Activated CD8-positive, alpha-beta memory T cell treated with anti-CD3 and anti-CD28 coated beads, Interleukin-2, amount 50 U/mL, for 1 hour (primary cell): ENCODE measurements around the gene SFTPB.
"Not testable (repeated sequence)": the region's sequence is repeated elsewhere in the genome, so short reads cannot be mapped to it uniquely, and the experiment has no call there.

Experiments used
- DNase-seq: peaks from one replicate; pipeline ENCODE4 v3.0.0-alpha.2; 2020; ENCODE audit errors: extremely low read depth

The SFTPB gene

DNA sequence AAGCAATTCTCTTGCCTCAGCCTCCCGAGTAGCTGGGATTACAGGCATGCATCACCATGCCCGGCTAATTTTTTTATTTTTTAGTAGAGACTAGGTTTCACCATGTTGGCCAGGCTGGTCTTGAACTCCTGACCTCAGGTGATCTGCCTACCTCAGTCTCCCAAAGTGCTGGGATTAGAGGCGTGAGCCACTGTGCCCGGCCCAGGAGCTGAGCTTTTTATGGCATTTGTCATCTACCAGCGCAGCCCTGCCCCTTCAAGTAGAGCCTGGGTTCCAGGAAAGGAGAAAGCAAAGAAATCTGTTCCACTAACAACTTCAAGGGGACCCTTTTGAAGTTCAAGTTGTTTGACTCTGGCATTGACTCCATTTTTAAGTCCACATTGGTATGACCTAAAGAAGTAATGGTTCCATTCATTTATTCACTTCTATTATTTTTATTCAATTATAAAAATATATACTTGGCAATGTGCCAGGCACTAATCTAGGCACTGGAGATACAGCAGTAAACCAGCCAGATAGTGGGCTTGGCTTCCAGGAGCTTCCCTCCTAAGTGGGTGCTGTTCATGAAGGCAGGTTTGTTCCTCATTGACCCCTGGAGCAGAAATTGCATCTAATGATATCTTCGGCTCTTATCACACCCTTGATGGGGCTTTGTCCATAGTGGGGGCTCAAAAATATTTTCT is 8.0 kb upstream of the SFTPB start:
- no peak for DNase-seq

DNA sequence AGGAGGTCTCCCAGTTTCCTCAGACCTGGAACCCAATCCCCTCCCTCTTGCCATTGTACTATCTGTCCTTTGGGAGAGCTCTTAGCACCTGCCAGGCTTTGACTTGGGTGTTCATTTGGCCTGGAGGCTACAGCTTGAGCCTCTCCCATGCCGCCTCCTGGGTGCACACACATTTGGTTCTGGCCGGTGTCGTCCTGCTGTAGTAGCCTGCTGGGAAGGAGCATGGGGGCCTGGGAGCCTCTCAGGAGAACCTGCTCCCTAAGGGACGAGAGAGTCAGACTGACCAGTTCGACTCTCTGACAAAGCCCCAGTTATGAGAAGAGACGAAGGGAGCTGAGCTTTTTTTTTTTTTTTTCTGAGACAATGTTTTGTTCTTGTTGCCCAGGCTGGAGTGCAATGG is 7.4 kb upstream of the SFTPB start:
- no peak for DNase-seq

- no peak for DNase-seq
These were observed 6.4 kb upstream of the SFTPB start for GRCh38 chr2:85674417-85674816.

DNA sequence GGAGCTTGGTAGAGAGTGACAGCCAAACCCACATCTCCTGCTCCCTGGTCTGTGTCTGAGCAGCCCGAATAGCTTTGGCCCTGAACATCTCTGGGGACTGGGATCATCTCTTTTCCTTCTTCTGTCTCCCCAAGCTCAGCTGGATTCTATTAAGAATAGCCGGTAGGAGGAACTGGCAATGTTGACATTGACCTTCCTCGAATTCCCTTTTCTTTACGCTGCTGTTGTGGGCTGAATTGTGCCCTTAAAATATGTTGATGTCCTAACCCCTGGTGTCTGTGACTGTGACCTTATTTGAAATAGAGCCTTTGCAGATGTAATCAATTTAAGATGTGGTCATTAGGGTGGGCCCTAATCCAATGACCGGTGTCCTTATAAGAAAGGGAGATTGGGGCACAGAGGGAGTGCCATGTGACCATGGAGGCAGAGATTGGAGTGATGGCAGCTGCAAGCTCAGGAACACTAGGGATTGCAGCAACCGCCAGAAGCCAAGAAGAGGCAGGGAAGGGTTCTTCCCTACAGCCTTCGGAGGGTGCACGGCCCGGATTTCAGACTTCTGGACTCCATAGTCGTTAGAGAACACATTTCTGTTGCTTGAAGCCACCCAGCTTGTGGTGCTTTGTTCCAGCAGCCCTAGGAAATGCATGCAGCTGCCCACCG is 5.8 kb upstream of the SFTPB start:
- no peak for DNase-seq

DNA sequence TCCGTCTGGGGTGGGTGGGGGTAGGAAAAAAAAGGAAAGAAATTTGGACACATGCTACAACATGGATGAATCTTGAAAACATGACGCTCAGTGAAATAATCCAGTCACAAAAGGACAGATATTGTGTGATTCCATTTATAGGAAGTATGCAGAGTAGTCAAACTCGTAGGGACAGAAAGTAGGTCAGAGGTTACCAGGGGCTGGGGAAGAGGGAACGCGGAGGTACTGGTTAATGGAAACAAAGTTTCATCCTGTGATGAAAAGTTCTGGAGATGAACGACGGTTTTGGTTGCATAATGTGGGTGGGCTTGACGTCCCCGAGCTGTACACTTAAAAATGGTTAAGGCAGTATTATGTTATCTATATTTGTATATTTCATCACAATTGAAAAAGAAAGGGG is 4.5 kb upstream of the SFTPB start:
- no peak for DNase-seq

- not testable (repeated sequence) for DNase-seq
These were observed 2.4 kb upstream of the SFTPB start for GRCh38 chr2:85670416-85670815.

- no peak for DNase-seq
These were observed 1.6 kb upstream of the SFTPB start for GRCh38 chr2:85669549-85669948.

DNA sequence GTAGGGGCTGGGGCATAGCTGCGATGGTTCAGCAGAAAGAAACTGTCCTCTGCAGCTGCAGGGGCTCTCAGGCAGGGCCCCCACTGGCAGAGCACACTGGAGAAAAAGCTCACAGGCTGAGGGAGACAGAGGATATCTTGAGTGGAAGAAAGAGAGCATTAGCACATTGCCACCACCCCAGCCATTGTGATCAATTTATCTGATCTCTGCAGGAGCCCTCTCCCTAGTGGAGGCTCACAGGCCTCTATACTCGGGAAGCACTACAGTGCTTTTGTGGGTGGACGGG is 801 bp upstream of the SFTPB start:
- no peak for DNase-seq

DNA sequence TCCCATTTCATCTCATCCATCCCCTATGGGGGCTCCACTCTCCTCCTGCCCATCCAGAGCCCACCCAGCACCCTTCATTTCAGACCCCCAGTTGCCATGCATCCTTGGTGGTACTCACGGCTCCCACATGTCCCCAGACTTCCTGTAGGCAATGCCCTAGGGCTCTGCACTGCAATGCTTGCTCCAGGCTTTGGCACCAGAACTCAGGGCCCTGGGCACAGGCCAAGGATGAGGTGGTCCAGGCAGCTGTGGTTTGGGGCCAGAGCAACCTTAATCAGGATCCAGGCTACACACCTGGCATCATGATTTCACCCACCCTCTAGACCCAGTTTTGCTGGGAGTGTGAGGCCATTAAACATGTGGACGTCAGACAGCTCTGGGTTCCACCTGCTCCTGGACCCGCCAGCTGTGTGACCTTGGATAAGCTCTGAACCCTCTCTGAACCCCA is 414 bp downstream of the SFTPB start:
- DNase-seq = no peak

DNA sequence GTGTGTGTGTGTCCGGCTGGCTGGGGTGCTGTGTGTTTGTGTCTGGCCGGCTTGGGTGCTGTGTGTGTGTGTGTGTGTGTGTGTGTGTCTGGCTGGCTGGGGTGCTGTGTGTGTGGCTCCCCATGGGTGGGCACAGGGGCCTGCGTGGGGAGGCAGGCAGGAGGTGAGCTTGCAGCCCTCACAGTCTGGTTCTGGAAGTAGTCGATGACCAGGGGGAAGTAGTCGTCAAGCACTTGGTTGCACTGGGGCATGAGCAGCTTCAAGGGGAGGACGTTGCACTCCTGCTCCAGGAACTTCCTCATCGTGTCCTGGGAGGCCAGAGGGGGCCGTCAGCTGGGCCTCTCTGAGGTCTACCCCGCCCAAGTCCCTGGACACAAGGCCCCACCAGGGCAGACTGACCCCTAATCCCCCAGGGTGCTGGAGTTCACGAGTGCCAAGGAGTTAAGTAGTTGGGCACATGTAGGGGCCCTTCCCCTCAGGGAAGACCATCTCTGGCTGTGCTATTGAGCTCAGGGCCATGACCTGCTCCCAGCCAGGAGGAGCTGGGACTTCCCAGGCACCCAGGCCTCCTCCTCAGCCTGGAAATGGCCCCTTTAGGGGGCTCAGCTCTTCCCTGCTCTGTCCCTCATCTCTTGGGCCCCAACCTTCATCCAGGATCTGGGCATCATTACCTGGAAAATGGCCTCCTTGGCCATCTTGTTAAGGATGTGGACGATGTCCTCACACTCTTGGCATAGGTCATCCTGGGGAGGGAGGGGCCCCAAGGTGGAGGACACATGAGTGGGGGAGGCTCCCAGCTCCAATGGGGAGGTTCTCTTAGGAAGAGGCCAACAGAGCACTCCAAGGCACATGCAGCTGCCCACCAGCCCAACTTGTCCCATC is 1.3 kb downstream of the SFTPB start:
- DNase-seq = no peak

GRCh38 chr2:85666016-85666415 is 2.0 kb downstream of the SFTPB start:
- no peak for DNase-seq

DNA sequence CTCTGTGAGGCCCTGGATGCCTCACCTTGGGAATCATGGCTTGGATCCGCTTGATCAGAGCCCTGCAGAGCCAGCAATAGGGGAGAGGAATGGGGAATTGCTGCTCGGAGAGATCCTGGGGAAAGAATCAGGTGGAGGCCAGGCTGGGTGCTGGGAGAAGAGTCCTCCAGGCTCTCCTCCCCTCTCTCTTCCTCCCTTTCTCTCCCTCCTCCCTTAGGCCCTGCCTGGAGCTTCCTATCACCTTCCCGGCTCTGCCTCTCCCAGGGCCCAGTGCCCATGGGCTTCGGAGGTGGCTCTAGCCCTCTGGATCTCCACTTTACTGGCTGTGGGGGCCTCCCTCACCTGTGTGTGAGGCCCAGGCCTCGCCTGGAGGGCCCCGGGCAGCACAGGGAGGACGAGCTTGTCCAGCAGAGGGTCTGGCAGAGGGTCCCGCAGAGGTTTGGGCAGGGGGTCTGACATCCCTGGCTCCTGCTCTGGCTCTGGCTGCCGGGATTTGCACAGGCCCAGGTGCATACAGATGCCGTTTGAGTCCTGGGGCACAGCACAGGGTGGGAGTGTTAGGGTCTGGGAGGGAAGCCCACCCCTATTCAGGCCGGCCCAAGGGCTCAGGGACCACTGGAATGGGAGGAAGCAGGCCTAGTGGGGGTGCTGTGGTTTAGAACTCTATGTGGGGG is 2.6 kb downstream of the SFTPB start:
- no peak for DNase-seq

DNA sequence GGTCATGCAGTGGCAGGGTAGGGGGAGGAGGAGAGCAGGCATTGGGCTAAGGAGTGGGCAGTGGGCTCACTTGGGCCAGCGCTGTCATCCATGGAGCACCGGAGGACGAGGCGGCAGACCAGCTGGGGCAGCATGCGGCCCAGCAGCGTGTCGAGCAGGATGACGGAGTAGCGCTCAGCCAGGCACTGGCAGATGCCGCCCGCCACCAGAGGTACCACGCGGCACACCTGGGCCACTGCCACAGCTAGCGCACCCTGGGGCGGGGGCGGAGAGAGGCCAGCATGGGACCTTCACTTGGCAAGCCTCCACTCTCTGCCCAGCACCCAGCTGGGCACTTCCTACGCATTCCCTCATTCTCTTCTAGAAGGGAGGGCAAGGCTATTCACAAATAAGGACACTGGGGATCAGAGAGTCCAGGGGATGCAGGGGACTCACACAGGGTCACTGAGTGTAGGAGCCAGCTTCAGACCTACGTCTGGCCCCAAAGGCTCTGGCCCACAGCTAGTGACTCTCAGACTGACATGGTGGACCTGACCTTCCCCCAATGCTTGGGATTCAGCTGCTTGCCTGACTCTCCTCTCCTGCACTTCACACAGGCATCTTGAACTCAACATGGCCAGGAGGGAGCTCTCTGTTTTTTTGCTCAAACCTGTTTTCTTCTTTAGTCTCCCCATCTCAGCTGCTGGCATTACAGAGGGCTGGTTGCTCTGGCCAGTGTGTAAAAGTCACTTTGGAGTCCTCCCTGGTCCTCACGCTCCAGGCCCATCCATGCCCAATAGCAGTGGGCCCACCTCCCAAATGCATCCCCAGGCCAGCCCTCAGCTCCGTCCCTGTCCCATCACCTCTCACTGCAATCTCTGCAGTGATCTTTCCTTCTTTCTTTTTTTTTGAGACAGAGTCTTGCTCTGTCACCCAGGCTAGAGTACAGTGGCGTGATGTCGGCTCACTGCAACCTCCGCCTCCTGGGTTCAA is 4.1 kb downstream of the SFTPB start:
- DNase-seq = no peak

GRCh38 chr2:85662899-85663593 is 5.0 kb downstream of the SFTPB start:
- DNase-seq = no peak

- no peak for DNase-seq
These were observed 6.7 kb downstream of the SFTPB start for GRCh38 chr2:85661139-85661858.

DNA sequence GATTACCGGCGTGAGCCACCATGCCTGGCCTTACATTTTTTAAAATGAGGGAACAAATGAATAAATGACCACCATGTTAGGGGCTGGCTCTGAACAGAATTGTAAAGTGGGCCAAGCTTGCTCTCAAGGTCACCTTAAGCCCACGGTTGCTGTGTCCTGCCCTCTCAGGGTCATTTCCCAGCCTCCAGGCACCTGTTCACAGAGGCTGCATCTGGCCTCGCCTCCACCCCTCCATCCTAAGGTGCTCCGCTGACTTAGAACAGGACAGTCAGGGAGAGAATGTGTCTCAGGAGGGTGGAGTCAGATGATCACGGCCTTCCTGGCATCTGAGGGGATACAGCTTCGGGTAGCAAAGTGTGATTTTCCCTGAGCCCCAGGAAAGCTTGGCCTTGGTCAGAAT is 7.3 kb downstream of the SFTPB start:
- DNase-seq = no peak

GRCh38 chr2:85660301-85660700 is 7.7 kb downstream of the SFTPB start:
- DNase-seq = not testable (repeated sequence)

DNA sequence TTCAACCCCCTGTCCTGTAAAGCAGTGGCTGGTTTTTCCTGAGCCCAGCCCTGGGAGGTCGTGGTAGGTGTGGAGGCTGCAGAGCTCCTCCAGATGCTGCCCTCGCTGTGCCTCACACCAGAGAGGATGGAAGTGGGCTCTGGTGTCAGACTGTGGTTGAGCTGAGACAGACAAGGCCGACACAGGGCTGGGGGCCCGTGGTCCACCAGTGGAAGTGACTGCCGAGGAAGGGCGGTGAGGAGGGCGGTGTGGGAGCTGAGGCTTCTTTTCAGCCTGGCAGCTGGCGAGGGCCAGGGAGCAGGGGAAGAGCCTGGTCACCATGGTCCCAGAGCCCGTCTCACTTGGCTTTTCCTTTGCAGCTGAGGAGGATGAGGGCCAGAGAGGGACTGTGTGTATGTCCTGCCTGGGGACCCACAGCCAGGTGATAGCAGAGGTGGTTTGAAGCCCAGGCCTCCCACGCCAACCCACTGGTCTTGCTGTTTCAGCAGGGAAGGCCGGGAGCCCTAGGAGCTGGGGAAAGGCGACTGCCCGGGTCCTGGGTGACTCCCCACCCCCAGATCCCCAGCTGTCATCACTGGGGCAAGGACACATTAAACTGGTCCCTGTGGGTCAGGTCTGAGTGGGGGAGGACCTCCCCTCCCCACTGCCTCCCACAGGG is 8.5 kb downstream of the SFTPB start:
- DNase-seq = no peak

- DNase-seq = not testable (repeated sequence)
These were observed 10.6 kb downstream of the SFTPB start for GRCh38 chr2:85657399-85657798.
